Measurements from ENCODE around the gene LZTFL1.

- TF ChIP-seq CTCF (conservative IDR thresholded peaks at IDR 0.05 in 1 of 2, IDR thresholded peaks at IDR 0.05 in 1 of 2; ENCODE audit: extremely low read depth in 1 of 2, insufficient read depth in 1 of 2, low read depth in 1 of 2, low read length in 2 of 2) (no peak), EZH2 (IDR thresholded peaks at IDR 0.05; ENCODE audit: borderline replicate concordance, low read length) (no peak)
Measured at GRCh38 chr3:45776301-45776595, 65.7 kb downstream of the LZTFL1 start.

Data from mammary epithelial cell (primary cell).